B cell (primary cell): Measurements from ENCODE around the gene LAMA4.

Experiments used
- CTCF ChIP-seq: fragments of 200-600 bp; IDR thresholded peaks from one replicate; pipeline ENCODE4 v1.8.0; 2022; ENCODE audit warnings: antibody characterized with exemption, mild to moderate bottlenecking
- EZH2 ChIP-seq: IDR thresholded peaks from 2 replicates; pipeline ENCODE4 v1.6.1; 2012; ENCODE audit warnings: borderline replicate concordance, low read depth, mild to moderate bottlenecking, moderate library complexity, low read length; ENCODE audit not compliant: insufficient read depth, poor library complexity, severe bottlenecking

DNA sequence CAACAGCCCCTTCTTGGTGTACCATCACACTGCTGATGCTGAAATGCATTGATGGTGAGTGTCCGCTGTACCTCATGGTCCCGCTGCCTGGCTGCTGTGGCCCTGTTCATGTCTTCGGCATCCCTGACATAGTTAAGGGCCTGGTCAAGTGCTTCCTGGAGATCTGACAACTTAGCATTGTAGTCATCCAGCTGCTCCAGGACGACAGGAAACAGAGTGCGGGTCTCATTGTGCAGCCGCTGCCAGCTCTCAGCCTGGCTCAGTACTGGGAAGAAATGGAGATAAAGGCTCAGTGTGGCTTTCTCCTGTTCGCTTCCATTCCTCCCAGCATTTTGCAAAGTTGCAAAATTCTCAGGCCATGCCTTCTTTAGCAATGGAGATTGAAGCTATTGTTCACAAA lies 81.8 kb downstream of the LAMA4 start:
- TF ChIP-seq EZH2, result no peak
- TF ChIP-seq CTCF, result no peak
